ENCODE results near the gene KANSL1.
"Not testable (repeated sequence)": the region's sequence is repeated elsewhere in the genome, so short reads cannot be mapped to it uniquely, and the experiment has no call there.

The KANSL1 gene

GRCh38 chr17:46031440-46031839 is 161.8 kb downstream of the KANSL1 start:
- DNase-seq = no peak

GRCh38 chr17:46030752-46031151 is 162.5 kb downstream of the KANSL1 start:
- DNase-seq = no peak

- no peak for DNase-seq
These were observed 163.6 kb downstream of the KANSL1 start for GRCh38 chr17:46029627-46030026.

GRCh38 chr17:46028981-46029565 is 164.2 kb downstream of the KANSL1 start:
- no peak for DNase-seq

GRCh38 chr17:46028374-46028773 is 164.9 kb downstream of the KANSL1 start:
- DNase-seq = no peak

- no peak for DNase-seq
These were observed 165.3 kb downstream of the KANSL1 start for GRCh38 chr17:46027976-46028325.

GRCh38 chr17:46027048-46027975 is 165.9 kb downstream of the KANSL1 start:
- no peak for DNase-seq

- DNase-seq = no peak
These were observed 166.8 kb downstream of the KANSL1 start for GRCh38 chr17:46026166-46027047.

GRCh38 chr17:46025510-46026165 is 167.6 kb downstream of the KANSL1 start:
- DNase-seq = no peak

- DNase-seq = no peak
These were observed 168.2 kb downstream of the KANSL1 start for GRCh38 chr17:46025060-46025459.

- no peak for DNase-seq
These were observed 168.6 kb downstream of the KANSL1 start for GRCh38 chr17:46024590-46024989.

GRCh38 chr17:46023783-46024388 is 169.3 kb downstream of the KANSL1 start:
- DNase-seq = no peak

GRCh38 chr17:46023366-46023765 is 169.9 kb downstream of the KANSL1 start:
- not testable (repeated sequence) for DNase-seq

- DNase-seq = no peak
These were observed 172.2 kb downstream of the KANSL1 start for GRCh38 chr17:46020998-46021397.

- DNase-seq = peak; percentile 70
These were observed 173.0 kb downstream of the KANSL1 start for GRCh38 chr17:46020023-46020761.

GRCh38 chr17:46019408-46019925 is 173.8 kb downstream of the KANSL1 start:
- not testable (repeated sequence) for DNase-seq

- no peak for DNase-seq
These were observed 179.6 kb downstream of the KANSL1 start for GRCh38 chr17:46013502-46014165.

GRCh38 chr17:46013127-46013501 is 180.1 kb downstream of the KANSL1 start:
- no peak for DNase-seq

- DNase-seq = no peak
These were observed 180.6 kb downstream of the KANSL1 start for GRCh38 chr17:46012506-46013079.

GRCh38 chr17:46011711-46012505 is 181.3 kb downstream of the KANSL1 start:
- DNase-seq = no peak
